ENCODE results near the gene HIPK3.

DNA sequence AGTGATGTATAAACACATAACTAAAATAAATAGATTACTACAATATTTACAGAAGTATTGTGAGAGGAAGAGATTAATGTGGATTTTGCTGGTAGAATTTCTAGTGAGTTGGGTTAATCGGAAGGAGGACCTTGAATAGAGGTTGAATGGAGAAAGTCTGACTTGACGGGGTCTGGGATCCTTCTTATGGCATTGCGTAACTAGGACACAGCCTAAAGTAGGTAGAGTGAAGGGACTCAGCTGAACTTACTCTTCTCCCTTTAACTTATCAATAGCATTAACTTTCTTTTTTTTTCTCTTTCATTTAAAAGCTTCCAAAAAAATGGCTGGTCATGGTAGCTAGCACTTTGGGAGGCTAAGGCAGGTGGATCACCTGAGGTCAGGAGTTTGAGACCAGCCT, 139.2 kb downstream of the HIPK3 start:
- no peak for TF ChIP-seq POLR2AphosphoS5 (IDR thresholded peaks at IDR 0.05; ENCODE audit: borderline replicate concordance, low read depth, low read length)
- no peak for TF ChIP-seq EZH2 (IDR thresholded peaks at IDR 0.05)
- no peak for TF ChIP-seq FOXP2 (optimal IDR thresholded peaks at IDR 0.05; ENCODE audit: control extremely low read depth, extremely low read length, insufficient read depth)
